ENCODE results near the gene ABCC8.
A peak's percentile ranks its signal among the peaks of the same experiment; 100 is the strongest.

The ABCC8 gene

DNA sequence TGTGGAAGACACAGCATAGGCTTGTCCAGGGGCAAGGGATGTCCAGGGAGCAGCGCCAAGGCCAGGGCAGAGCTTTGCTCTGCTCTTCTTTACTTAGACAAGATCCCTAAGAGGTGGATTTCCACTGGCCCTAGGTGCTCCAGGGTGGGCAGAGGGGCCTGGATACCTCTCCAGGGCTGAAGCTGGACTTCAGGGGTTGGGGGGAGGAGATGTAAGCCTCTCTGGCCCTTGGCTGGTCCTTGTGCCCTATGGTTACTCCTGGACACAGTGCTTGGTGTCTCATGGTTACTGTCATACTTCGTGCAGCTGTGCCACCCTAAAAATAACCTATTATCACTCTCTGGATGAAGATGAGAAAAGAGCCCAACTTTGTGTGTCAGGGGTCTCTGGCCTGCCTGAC, 75.3 kb downstream of the ABCC8 start:
- no peak for DNase-seq

DNA sequence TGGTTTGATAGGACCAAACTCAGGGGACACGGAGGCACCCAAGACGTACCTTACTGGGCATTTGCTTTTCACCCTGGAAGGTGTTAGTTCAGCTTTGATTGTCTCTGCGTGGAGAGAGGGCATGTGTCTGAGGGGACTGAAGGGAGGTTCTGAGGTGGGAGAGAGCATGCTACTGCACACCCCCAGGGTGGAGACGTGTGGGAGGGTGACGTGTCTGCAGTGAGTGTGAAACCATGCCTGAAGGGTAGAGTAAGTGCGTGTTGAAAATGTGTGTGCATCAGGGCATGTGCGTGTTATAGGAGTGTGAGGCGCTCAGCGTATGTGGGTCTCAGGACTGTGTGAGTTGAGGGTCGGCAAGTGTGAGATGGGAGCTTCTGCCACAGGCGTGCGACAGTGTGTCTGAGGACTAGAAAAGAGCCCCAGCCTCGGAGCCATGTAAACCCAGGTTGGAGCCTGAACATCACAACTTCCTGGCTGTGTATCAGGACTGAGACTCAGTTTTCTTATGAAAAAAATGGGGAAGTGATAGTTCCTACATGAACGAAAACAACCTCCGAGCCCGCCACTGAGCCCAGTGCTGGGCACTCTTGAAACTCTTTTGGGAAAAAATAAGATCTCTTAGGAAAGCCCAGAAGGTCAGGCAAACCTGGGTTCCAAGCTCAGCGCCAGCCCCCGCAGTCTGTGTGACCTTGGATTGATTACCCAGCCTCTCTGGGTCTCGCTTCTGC, 76.4 kb downstream of the ABCC8 start:
- no peak for DNase-seq

GRCh38 chr11:17399236-17399635, 77.4 kb downstream of the ABCC8 start:
- DNase-seq = no peak

DNA sequence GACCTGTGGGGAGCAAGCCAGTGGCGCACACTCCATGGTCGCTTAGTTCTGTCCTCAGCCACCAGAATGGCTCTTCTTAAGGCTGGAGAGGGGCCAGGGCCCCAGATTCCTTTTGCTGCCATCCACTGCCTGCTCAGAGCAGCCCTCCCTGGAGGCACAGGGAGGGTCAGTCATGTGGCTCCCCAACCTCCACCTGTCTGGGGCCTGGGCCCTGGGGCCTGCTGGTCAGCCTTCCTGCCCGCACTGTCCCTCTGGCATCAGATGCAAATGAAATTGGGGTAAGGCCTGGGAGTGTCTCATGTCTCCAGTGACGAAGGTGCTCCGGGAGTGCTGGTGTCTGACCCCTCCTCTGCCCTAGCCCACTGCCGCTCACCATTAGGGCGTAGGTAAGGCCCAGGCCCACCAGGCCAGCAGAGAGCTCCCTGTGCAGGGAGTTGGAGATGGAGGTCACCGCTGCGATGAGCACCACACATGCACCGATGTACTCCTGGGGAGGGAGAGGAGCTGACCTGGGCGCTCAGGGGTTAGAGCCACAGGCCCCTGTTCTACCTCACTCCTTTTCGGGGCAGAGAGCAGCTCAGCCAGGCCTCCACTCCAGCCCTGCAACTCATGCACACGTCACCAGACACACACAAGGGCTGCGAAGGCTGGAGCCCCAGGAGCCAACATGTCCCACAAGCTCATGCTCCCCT, 79.2 kb downstream of the ABCC8 start:
- DNase-seq = no peak

DNA sequence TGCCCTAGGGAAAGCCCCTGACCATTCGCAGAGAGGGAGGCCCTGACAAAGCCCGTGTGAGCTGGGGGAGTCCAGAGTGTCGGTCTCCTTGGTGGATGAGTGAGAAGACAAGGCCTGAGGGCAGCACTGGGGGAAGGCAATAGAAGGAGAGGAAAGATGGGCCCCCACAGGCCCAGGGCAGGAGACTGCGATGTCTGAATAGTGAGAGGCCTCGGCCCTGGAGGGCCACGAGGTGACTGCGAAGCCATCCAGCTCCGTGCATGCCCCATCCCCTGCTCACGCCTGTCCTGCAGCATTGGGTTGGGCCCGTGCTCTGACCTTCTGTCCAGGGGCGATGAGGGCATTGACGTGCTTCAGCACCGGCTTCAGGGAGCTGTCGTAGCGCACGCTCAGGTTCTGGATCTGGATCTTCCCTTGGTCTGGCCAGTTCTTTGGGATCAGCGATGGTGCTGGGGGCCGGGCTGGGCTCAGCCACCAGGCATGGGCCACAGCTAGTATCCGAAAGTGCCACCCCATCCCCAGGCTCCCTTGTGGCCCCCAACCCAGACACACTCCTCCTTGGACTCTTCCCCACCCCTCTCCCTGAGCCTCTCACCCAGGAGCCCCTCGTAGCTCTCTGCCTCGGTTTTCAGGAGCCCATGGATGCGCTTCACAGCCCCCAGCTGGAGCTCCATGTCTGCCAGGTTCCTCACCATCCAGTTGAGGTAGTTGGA, 79.9 kb downstream of the ABCC8 start:
- DNase-seq = no peak

- DNase-seq = no peak
Measured at GRCh38 chr11:17395978-17396377, 80.7 kb downstream of the ABCC8 start.

DNA sequence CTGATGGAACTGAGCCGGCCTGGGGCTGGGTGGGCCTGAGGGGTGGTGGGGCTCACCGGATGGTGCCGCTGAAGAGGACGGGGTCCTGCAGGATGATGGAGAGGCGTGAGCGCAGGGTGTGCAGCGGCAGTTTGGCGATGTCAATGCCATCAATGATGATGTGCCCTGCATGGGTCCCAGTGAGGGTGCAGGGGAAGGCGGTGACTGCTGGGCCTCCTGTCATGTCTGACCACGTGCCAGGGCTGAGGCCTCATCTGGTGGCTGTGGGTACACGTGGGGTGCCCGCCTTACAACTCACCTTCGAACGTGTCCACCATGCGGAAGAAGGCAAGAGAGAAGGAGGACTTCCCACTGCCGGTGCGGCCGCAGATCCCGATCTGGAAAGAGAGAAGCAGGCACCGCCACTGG, 81.1 kb downstream of the ABCC8 start:
- DNase-seq = no peak

- no peak for DNase-seq
Measured at GRCh38 chr11:17394743-17395390, 81.8 kb downstream of the ABCC8 start.

DNA sequence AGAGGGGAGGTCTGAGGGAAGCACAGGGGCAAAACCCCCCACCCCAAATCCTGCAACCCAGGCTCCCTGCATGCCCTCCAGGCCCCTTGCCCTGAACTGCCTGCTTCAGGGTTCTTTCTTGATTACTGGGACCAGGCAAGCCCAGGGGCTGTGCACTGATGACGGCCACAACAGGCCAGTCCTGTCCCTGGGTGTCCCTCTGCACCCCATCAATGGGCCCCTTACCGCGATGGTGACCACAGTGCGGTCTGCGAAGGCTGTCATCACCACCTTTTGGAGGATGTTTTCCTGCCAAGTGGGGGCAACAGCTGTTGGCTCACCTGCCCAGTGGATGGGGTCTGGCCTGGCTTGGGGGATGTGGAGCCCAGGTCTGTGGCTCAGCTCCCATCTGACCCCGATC, 83.2 kb downstream of the ABCC8 start:
- DNase-seq = no peak

- no peak for DNase-seq
Measured at GRCh38 chr11:17392872-17393271, 83.8 kb downstream of the ABCC8 start.

GRCh38 chr11:17391493-17392355, 84.9 kb downstream of the ABCC8 start:
- DNase-seq = no peak

GRCh38 chr11:17389957-17390649, 86.5 kb downstream of the ABCC8 start:
- no peak for DNase-seq

DNA sequence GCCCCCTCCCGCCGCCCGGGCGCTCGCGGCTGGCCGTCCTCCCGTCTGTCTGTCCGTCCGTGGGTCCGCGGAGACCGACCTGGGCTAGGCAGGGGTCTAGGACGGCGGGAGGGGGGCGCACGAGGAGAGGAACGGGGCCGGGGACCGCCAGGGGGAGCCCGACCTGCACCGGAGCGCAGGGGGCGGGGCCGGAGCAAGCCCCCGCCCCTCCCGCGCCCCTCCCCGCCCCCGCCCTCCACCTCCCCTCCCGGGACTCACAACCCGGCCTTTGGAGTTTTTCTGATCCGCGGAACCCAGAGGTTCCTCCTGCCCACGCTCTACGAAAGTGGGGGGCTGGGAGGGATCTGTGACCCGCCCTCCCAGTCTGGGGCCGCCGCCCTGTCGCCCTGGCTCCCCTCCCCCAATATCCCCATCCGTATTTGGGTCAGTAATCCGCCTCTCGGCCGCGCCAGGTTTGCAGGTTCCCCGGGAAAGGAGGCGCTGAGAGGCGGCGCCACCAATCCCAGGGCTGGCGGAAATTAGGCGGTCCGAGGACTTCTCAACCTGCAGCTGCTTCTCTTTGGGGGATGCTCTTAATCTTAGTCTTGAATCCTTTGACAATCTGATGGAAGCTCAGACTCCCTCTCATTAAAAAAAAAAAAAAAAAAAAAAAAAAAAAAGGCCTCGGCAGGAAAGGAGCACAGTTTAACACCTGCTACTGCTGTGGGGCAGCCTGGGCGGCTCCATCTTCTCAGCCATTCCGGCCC, 87.3 kb downstream of the ABCC8 start:
- peak; percentile 83 for DNase-seq

DNA sequence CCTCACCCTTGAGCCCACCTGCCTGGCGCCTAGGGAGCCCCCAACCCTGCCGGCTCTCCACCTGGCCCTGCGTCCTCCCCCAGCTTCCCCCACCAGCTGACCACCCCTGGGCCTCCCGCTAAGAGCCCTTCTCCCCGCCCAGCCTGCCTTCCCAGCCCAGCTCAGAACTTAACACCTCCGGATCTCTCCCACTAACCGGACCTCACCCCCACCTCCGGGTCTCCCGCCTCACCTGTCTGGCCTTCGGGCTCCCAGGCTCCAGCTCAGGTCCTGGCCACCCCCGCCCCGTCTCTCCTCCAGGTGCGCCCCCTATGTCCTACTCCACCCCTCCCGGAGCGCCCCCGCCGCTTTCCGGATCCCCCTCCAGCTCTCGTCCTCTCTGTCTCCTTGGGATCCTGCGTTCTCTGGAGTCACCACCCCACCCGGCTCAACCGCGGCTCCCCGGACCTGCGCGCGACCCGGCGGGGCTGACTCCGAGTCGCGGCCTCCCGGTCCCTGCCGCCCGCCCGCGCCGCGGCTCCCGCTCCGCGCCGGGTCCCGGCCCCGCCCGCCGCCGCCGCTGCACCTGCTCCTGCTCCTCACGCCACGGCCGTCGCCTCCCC, 87.9 kb downstream of the ABCC8 start, which contains the start of gene KCNJ11:
TSS of gene KCNJ11 (minus strand) at position 51 of the 602 bp plus-strand sequence. CDS start 568 bp downstream, outside the sequence.
- DNase-seq = no peak

- DNase-seq = no peak
Measured at GRCh38 chr11:17387811-17388210, 88.8 kb downstream of the ABCC8 start.

DNA sequence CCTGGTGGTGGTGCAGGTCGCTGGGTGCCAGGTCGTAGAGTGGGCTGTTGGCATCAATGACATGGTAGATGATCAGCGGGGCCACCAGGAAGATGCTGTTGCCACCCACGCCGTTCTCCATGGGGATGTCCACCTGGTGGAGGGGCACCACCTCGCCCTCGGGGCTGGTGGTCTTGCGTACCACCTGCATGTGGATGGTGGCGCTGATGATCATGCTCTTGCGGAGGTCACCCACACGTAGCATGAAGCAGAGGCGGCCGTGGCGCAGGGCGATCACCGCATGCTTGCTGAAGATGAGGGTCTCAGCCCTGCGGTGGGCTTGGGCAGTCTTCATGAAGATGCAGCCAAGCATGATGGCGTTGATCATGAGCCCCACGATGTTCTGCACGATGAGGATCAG, 89.4 kb downstream of the ABCC8 start:
- no peak for DNase-seq

DNA sequence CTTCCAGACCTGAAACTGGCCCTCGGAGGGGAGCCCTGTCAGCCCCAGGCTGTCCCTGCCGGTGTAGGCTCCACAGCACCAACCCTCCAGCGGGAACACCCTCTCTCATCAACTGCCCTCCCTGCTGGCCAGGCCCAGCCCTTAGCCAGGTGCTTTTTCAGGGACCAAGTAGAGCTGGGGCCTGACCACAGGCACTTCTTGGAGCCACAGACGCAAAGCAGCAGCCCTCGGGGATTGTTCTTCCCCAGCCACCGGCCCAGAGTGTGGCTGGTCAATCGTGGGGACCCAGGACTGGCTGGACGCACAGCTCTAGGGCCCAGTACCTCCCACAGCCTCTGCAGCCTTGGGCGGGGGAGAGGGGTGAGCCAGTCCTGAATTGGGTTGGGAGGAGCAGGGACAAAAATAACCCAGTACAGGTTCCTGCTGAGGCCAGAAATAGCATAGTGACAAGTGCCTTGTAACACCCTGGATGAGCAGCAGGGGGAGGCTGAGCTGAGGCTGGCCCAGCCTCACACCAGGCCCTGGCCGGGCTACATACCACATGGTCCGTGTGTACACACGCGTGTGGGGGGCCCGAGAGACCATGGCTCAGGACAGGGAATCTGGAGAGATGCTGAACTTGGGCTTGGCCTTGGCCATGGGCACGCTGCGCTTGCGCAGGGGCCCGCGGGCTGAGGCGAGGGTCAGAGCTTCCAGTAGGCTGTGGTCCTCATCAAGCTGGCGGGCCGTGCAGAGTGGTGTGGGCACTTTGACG, 90.1 kb downstream of the ABCC8 start:
- peak; percentile 42 for DNase-seq

- no peak for DNase-seq
Measured at GRCh38 chr11:17385926-17386325, 90.7 kb downstream of the ABCC8 start.

DNA sequence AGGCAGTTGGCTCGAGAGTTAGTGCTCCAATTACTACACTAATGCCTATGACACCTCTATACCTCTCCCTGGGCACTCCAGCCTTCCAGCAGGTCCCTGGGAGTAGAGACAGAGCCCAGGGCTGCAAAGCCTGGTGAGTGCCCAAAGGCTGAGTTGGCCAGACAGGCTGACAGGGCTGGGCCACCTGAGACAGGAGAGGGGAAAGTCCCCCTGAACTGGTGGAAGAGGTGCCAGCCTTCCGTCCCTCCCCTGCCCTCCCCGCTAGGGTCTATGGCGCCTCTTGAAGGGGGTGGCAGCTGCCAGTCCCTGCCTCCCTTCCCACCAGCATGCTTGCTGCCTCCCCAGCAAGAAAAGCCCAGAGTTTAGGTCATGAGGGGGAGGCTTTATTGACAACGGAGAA, 91.2 kb downstream of the ABCC8 start:
- DNase-seq = no peak
